ENCODE measurements around the gene SNCG. TPM values are rescaled to one million over a fixed set of nuclear protein-coding genes. Genes with fewer than 3 reads are reported as not detected.

Gene SNCG
- polyA plus RNA-seq, 2 of the 4 experiments (the other 2 are of a cell fraction), result 7.4 to 17.9 TPM

DNA sequence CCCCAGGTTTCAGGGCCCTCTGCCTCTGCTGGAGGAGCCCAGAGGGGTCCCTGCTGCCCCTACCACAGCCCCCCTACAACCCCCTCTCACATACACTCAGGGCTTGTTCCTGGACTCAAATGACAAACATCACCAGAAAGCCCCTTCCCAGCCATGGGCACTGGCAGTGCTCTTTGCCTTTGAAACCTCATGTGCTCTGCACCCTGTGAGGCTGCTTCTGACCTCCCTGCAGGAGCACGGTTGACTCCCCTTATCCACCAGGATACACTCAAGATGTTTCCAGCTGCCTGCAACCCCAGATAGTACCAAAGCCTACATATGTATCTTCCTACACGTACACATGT lies 6.4 kb downstream of the SNCG start (continued):
- no peak for TF ChIP-seq HOXA7 (CRISPR knock-in tag; IDR thresholded peaks at IDR 0.05)

DNA sequence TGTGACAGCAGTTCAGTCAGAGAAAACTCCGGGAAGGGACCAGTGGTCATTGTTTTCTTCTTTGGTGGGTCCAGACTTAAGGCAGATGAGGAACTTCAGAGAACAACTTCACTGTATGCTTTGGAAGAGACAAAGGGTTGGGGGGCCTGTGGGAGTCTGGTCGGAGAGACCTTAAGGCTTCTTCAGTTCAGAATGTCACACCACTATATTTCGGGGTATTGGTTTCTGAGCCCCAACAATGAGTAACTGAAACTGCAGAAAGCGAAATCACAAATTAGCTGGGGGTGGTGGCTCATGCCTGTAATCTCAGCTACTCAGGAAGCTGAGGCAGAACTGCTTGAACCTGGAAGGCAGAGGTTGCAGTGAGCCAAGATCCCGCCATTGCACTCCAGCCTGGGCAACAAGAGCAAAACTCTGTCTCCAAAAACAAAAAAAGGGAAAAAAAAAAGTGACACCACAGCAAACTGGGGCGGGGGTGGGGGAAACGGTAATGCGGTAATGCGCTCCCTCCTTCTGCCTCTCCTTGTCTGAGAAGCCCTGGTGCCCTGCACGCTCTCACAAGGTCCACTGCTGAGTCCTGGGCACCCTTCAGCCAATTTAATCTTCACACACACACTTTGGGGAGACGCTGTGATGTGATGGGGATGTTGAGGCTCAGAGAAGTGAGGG lies 7.7 kb downstream of the SNCG start:
- ChIA-PET CTCF (interaction anchor here (0.6 to 7.2 kb wide), 16 partner anchors 8 to 254 kb away, joined by 3 to 57 read pairs (median 4); partner anchors contain the start of genes MMRN2 and SNCG), POLR2A (interaction anchor here (0.6 to 1.0 kb wide), 2 partner anchors 127 to 130 kb away, joined by 3 to 4 read pairs; no protein-coding TSS in a partner anchor)
- TF ChIP-seq ZFP36 (IDR thresholded peaks at IDR 0.05; ENCODE audit: borderline replicate concordance, partially characterized antibody), result no peak
- peak overlapping the region; percentile 31 to 74; a peak in 4 of 6 replicates for H3K27ac ChIP-seq
- H3K4me2 ChIP-seq, result no peak overlapping the region; the same call in 2 of the 3 replicates
- no peaks in the 10 kb centered on the region for H3K9me3 ChIP-seq
- 79% methylated on average over 11 of the region's 11 CpGs for WGBS (ENCODE audit: missing lambda C conversion rate)
- no peak overlapping the region for H3K4me3 ChIP-seq
- FAIRE-seq, result no peak
- no peak for DNase-seq (ENCODE audit: low read depth in 1 of 2, low spot score in 1 of 2)
- peaks cover 30% of the 10 kb centered on the region for H3K4me1 ChIP-seq
- 0 out of 6 replicates have a peak, but pooled peaks of 1 of the 2 experiments have one; percentile 1 for ATAC-seq

DNA sequence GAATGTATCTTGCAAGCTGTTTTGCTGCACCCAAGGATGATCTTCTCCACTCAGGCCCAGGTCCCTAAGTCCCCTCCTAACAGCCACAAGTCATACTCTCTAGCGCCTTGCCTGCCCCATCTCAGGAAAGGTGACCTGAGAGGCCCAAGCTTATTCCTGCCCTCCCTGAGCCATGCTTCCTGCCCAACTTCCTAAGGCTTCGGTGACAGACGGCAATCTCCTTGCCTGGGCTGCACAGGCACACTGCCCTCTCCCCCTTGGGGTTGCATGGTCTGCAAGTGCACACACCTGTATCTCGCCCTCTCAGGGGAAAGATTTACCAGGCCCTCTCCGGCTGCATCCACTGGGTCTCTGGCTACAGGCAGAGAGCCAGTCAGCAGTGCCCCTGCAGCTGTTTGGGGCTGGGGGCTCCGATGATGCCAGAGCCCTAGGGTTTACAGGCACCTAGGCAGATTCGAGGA lies 9.1 kb downstream of the SNCG start:
- DNase-seq (ENCODE audit: low read depth in 1 of 2, low spot score in 1 of 2) (no peak), ATAC-seq (no peak), FAIRE-seq (no peak)
- no peak for TF ChIP-seq JUN (IDR thresholded peaks at IDR 0.05)
- no peak for TF ChIP-seq RCOR1 (IDR thresholded peaks at IDR 0.05; ENCODE audit: low read depth, low read length)
- no peak for TF ChIP-seq ESRRA (IDR thresholded peaks at IDR 0.05; ENCODE audit: borderline replicate concordance, low read length)
- TF ChIP-seq CHD4 (IDR thresholded peaks at IDR 0.05; ENCODE audit: borderline replicate concordance), result no peak
- TF ChIP-seq ZSCAN20 (CRISPR knock-in tag; IDR thresholded peaks at IDR 0.05), result no peak
- TF ChIP-seq CHD2 (IDR thresholded peaks at IDR 0.05; ENCODE audit: low read length, partially characterized antibody), result no peak
- TF ChIP-seq NR3C1 (IDR thresholded peaks at IDR 0.05), result no peak
- no peak for TF ChIP-seq HOXB13 (CRISPR knock-in tag; IDR thresholded peaks at IDR 0.05; ENCODE audit: low read depth)
- TF ChIP-seq, protein P1, sequence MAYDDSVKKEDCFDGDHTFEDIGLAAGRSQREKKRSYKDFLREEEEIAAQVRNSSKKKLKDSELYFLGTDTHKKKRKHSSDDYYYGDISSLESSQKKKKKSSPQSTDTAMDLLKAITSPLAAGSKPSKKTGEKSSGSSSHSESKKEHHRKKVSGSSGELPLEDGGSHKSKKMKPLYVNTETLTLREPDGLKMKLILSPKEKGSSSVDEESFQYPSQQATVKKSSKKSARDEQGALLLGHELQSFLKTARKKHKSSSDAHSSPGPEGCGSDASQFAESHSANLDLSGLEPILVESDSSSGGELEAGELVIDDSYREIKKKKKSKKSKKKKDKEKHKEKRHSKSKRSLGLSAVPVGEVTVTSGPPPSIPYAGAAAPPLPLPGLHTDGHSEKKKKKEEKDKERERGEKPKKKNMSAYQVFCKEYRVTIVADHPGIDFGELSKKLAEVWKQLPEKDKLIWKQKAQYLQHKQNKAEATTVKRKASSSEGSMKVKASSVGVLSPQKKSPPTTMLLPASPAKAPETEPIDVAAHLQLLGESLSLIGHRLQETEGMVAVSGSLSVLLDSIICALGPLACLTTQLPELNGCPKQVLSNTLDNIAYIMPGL (CRISPR knock-in tag; IDR thresholded peaks at IDR 0.05; ENCODE audit: borderline replicate concordance), result no peak
- TF ChIP-seq, protein P2, sequence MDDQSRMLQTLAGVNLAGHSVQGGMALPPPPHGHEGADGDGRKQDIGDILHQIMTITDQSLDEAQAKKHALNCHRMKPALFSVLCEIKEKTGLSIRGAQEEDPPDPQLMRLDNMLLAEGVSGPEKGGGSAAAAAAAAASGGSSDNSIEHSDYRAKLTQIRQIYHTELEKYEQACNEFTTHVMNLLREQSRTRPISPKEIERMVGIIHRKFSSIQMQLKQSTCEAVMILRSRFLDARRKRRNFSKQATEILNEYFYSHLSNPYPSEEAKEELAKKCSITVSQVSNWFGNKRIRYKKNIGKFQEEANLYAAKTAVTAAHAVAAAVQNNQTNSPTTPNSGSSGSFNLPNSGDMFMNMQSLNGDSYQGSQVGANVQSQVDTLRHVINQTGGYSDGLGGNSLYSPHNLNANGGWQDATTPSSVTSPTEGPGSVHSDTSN (IDR thresholded peaks at IDR 0.05), result no peak
- no peak for TF ChIP-seq SMC3 (IDR thresholded peaks at IDR 0.05)
- TF ChIP-seq NPAS2 (CRISPR knock-in tag; IDR thresholded peaks at IDR 0.05; ENCODE audit: borderline replicate concordance), result no peak
- TF ChIP-seq, protein P3, sequence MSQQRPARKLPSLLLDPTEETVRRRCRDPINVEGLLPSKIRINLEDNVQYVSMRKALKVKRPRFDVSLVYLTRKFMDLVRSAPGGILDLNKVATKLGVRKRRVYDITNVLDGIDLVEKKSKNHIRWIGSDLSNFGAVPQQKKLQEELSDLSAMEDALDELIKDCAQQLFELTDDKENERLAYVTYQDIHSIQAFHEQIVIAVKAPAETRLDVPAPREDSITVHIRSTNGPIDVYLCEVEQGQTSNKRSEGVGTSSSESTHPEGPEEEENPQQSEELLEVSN (IDR thresholded peaks at IDR 0.05; ENCODE audit: borderline replicate concordance, low read depth), result no peak
- no peak for TF ChIP-seq EP300 (IDR thresholded peaks at IDR 0.05)
- no peak for TF ChIP-seq MAFK (IDR thresholded peaks at IDR 0.05; ENCODE audit: partially characterized antibody)
- TF ChIP-seq MYC (IDR thresholded peaks at IDR 0.05; ENCODE audit: borderline replicate concordance, low read length), result no peak
- TF ChIP-seq FOXS1 (CRISPR knock-in tag; IDR thresholded peaks at IDR 0.05), result no peak
- H3K4me1 ChIP-seq, result peaks cover 36% of the 10 kb centered on the region
- H3K4me2 ChIP-seq, result no peak overlapping the region
- H3K4me3 ChIP-seq, result no peak overlapping the region
- no peak overlapping the region for H3K27ac ChIP-seq
- POLR2A ChIA-PET, result no interaction called here
- no peaks in the 10 kb centered on the region for H3K9me3 ChIP-seq
- WGBS (ENCODE audit: missing lambda C conversion rate), result 87% methylated on average over 7 of the region's 7 CpGs
- CTCF ChIA-PET, result interaction anchor here (0.6 to 7.2 kb wide), 9 partner anchors 9 to 851 kb away, joined by 3 to 57 read pairs (median 7); partner anchors contain the start of genes ATAD1, MMRN2 and SNCG
